Measurements from ENCODE around the gene ACSL1. TPM values are rescaled to one million over a fixed set of nuclear protein-coding genes. Genes with fewer than 3 reads are reported as not detected.

The ACSL1 gene
- polyA plus RNA-seq, 1 donor from 2014 or later, result 30.7 TPM

GRCh38 chr4:184845367-184846021 lies 19.7 kb upstream of the ACSL1 start:
- Histone ChIP-seq H3K9me3 (ENCODE audit: low read length) (no peaks in the 10 kb centered on the region), H3K27ac (ENCODE audit: low read length) (no peak overlapping the region), H3K36me3 (ENCODE audit: insufficient read depth, low read length) (no peaks in the 10 kb centered on the region), H3F3A (ENCODE audit: insufficient read depth, low read length, poor library complexity, severe bottlenecking) (no peaks in the 10 kb centered on the region), H3K9me2 (ENCODE audit: insufficient read depth, low read length) (no peaks in the 10 kb centered on the region), H4K20me1 (ENCODE audit: insufficient read depth) (no peaks in the 10 kb centered on the region), H3K4me3 (ENCODE audit: low read length) (no peak overlapping the region), H3K79me2 (replicated peaks; ENCODE audit: insufficient read depth, low read length) (no peaks in the 10 kb centered on the region), H2AFZ (ENCODE audit: low read depth, low read length) (no peak overlapping the region), H3K4me2 (ENCODE audit: low read length) (no peak overlapping the region), H3K27me3 (ENCODE audit: insufficient read depth, low read depth, low read length) (no peaks in the 10 kb centered on the region), H3K9ac (ENCODE audit: low read length) (no peak overlapping the region)
- TF ChIP-seq SMC3 (conservative IDR thresholded peaks at IDR 0.05; ENCODE audit: poor library complexity), result no peak
- no peak for TF ChIP-seq POLR2AphosphoS5 (IDR thresholded peaks at IDR 0.05)
- TF ChIP-seq RAD21 (conservative IDR thresholded peaks at IDR 0.05), result no peak
- no peak for TF ChIP-seq TAF1 (IDR thresholded peaks at IDR 0.05; ENCODE audit: low read depth)
- no peak for TF ChIP-seq EZH2 (IDR thresholded peaks at IDR 0.05; ENCODE audit: borderline replicate concordance, insufficient read depth, low read length, poor library complexity, severe bottlenecking)
- no peak for TF ChIP-seq EP300 (conservative IDR thresholded peaks at IDR 0.05; ENCODE audit: poor library complexity, severe bottlenecking)
- TF ChIP-seq REST (IDR thresholded peaks at IDR 0.05; ENCODE audit: borderline replicate concordance), result no peak
- no peak for TF ChIP-seq MXI1 (conservative IDR thresholded peaks at IDR 0.05; ENCODE audit: poor library complexity, severe bottlenecking)
- no peak for TF ChIP-seq CTCF (IDR thresholded peaks at IDR 0.05; ENCODE audit: poor library complexity, severe bottlenecking)

GRCh38 chr4:184844742-184845141 lies 19.0 kb upstream of the ACSL1 start:
- Histone ChIP-seq H3K79me2 (replicated peaks; ENCODE audit: insufficient read depth, low read length) (no peaks in the 10 kb centered on the region), H3K27me3 (ENCODE audit: insufficient read depth, low read depth, low read length) (no peaks in the 10 kb centered on the region), H3K9me2 (ENCODE audit: insufficient read depth, low read length) (no peaks in the 10 kb centered on the region), H3K9ac (ENCODE audit: low read length) (no peak overlapping the region), H3K4me3 (ENCODE audit: low read length) (no peak overlapping the region), H2AFZ (ENCODE audit: low read depth, low read length) (no peak overlapping the region), H4K20me1 (ENCODE audit: insufficient read depth) (no peaks in the 10 kb centered on the region), H3K4me2 (ENCODE audit: low read length) (no peak overlapping the region), H3K9me3 (ENCODE audit: low read length) (no peaks in the 10 kb centered on the region), H3F3A (ENCODE audit: insufficient read depth, low read length, poor library complexity, severe bottlenecking) (no peaks in the 10 kb centered on the region), H3K27ac (ENCODE audit: low read length) (no peak overlapping the region), H3K36me3 (ENCODE audit: insufficient read depth, low read length) (no peaks in the 10 kb centered on the region)
- no peak for TF ChIP-seq TAF1 (IDR thresholded peaks at IDR 0.05; ENCODE audit: low read depth)
- no peak for TF ChIP-seq REST (IDR thresholded peaks at IDR 0.05; ENCODE audit: borderline replicate concordance)
- no peak for TF ChIP-seq CTCF (IDR thresholded peaks at IDR 0.05; ENCODE audit: poor library complexity, severe bottlenecking)
- no peak for TF ChIP-seq RAD21 (conservative IDR thresholded peaks at IDR 0.05)
- TF ChIP-seq POLR2AphosphoS5 (IDR thresholded peaks at IDR 0.05), result no peak
- TF ChIP-seq SMC3 (conservative IDR thresholded peaks at IDR 0.05; ENCODE audit: poor library complexity), result no peak
- TF ChIP-seq MXI1 (conservative IDR thresholded peaks at IDR 0.05; ENCODE audit: poor library complexity, severe bottlenecking), result no peak
- TF ChIP-seq EP300 (conservative IDR thresholded peaks at IDR 0.05; ENCODE audit: poor library complexity, severe bottlenecking), result no peak
- TF ChIP-seq EZH2 (IDR thresholded peaks at IDR 0.05; ENCODE audit: borderline replicate concordance, insufficient read depth, low read length, poor library complexity, severe bottlenecking), result no peak
